Skin of body (tissue), 2 donors: ENCODE measurements around the gene FBXL20. TPM values are rescaled to one million over a fixed set of nuclear protein-coding genes. Genes with fewer than 3 reads are reported as not detected.
A peak's percentile ranks its signal among the peaks of the same experiment; 100 is the strongest.

Source experiments
- DNase-seq: peaks from one replicate; lab custom pipeline; 2025; lab: John Stamatoyannopoulos, UW
- total RNA-seq: library from RNA; depleted of rRNA; stranded (reverse); fragments of >200 nt; gene quantifications from one replicate; pipeline ENCODE4 v1.2.3, GENCODE V29; 2014

FBXL20 gene
- total RNA-seq, 1 donor from 2014 or later = 14.2 TPM

DNA sequence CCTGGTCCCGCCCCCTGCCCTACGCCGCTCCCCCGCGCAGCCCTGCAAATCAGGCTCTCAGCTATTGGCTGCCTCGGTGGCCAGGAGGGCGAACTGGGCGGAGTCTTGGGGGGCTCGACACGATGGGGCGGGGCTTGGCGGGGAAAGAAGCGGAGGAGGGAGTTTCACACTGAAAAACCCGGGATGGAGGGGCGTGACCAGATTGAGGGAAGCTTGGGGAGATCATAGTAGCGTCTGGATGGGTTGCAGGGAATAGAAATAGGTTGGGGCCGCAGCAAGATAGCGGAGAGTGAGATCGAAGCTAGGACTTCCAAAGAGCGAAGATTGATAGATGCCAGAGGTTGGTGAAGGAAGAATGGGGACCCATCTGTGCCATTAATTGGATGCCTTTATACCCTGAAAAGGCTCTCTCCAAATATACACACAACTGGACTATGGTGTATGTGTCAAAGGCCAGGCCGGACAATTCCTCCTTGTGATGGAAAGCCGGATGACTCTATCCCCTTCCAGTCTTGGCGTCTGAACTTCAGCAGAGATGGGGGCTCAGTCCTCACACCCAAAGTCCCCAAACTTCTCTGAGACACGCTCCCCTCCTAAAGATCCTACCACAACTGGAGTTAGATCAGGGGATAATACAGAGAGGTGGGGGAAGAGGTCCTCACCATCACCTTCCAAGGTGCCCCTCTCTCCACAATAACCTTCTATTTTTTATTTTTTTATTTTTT, 175.3 kb downstream of the FBXL20 start:
- peak; percentile 40 for DNase-seq

DNA sequence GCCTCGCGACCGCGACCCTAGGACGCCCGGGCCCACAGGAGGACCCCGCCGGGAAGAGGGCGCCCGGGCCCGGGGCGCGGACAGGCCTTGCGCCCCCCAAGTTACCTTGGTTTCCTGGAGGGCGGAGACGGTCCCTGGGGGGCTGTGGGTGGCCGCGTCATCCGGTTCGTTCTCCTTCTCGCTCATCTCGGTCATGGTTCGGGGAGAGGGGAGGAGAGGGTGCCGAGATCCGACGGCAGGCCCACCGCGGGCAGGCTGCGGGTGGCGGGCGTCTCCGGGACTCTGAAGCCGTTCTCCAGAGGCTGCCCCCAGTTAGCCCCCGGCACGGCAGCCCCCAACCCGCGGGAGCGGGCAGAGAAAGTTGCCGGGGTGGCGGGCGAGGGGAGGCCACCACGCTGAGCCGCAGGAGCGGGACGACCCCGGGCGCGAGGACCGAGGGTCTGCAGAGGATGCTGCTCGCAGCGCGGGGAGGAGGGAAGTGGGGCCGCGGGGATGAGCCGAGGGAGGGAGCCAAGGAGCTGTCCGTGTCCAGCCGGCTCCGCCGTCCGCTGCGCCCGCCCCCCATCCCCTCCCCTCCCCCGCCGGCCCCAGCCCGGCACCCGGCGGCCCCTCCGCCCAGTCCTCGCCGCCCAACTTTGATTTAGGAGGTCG, 176.0 kb downstream of the FBXL20 start, which contains the start of gene STAC2:
Gene STAC2 (minus strand): TSS at position 638 of the 651 bp plus-strand sequence. CDS start 443 bp downstream, at position 195.
- DNase-seq = no peak

DNA sequence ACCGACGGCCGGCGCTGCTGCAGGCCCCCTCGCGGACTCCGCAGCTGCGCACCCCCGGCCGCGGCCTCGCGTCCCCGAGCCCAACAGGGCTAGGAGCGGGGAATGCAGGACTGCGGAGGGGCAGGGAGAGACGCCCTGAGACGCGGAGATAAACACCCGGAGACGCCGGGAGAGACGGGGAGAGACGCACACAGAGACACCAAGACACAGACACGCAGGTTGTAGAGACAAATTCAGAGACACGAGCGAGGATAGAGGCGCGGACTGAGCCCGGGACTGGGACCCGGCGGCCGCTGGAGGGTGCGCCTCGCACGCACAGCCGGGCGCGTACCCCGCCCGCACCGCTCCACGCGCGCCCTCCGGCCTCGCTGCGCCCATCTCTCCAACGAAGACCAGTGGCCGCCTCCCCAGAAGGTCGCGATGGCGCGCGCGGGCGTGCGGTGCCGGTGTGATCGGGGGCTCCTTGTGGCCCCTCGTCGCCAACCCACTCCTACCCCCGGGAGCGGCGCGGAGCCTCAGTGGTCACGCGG, 176.6 kb downstream of the FBXL20 start:
- DNase-seq = no peak

DNA sequence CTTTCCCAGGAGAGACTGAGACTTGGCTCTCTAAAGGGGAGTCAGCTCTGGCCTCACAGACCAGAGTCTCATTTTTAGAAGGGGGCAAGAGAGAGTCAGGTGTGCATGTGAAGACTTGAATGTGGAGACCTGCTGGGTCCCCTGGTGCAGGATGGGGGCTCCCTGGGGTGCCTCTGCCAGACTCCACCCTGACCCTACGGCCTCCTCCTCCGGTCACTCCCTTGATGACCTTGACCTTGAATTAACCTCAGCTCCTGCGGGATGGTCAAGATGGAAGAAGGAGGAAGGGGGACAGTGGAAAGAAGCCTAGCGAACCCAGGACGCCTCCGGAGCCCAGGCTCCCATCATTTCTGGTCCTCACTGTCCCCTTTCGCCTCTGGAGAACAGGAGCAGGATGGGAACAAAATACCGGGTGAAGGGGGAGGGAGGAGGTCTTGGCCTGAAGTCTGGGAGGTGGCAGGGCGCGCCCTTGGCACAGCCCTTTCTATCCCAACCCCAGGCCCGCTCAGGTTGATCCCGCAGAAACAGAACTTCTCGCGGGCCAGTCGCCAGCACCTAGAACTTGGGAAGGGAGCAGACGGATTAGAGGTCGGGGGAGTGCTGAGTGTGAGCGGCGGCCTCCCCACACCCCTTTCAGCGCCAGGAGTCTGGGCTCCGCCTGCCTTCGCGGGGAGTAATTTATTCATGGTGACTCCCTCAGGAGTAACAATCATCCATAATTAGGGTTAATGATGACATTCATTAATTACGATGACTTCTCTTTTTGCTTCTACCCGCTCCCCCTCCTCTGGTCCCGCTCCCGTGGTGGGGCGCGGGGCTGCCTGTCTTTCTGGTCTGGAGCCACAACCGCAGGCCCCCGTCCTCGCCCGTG, 177.3 kb downstream of the FBXL20 start:
- no peak for DNase-seq

DNA sequence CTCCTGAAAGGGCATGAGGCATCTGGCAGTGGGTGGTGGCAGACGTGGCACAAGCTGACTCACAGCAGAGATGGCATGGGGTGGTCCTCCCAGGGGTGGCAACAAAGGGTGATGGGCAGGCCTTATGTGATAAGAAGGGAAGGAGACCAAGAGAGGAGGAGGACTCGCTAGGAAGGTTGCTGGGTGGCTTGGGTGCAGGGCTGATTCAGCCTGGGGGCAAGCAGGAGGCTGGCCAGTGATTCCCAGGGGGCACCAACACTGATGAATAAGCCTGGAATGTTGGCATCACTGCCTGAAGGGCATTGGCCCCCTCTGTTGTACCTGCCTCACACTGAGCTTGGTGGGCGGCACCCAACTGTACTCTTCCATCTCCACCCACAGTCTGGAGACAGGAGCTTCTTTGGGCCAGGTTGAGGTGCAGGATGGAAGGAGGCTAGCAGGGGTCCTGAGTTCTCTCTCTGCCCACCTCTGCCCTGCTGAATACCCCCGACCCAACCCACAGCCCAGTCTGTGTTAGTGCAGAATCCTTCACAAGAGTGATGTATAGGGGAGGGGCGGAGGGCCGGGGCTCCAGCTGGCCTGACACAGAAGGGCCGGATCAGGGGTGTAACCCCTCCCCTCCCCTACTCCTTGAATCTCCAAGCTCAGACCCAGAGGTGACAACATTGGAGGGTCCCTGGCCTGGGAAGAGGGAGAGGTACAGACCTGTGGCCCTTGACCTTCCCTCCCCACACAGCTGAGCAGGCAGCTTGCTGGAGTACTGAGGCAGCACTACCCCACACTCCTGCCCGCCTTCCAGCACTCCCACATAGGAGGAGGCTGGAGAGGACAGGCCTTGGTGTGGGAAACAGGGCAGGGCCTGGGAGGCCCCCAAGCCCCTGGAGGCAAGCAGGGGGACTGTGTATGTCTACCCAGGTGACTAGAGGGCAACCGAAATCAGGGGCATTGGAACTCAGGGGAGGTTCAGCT, 178.3 kb downstream of the FBXL20 start:
- no peak for DNase-seq

DNA sequence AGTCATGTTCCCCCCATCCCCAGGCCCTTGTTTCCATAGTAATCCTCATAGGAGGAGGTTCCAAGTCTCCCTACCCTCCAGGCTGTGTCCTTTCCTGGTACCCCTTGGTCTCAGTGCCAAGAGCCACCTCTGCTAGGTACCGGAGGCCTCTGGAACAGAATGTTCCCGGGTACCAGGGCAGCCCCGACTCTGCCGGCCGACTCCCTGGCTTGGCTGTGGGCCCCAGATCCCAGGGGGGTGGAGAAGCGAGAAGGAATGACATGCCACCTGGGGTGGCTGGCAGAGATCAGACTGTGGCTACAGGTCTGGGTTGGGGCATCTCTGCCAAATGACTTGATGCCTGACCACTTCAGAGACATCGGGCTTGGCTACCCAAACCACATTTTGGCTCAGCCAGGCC, 179.3 kb downstream of the FBXL20 start:
- no peak for DNase-seq

DNA sequence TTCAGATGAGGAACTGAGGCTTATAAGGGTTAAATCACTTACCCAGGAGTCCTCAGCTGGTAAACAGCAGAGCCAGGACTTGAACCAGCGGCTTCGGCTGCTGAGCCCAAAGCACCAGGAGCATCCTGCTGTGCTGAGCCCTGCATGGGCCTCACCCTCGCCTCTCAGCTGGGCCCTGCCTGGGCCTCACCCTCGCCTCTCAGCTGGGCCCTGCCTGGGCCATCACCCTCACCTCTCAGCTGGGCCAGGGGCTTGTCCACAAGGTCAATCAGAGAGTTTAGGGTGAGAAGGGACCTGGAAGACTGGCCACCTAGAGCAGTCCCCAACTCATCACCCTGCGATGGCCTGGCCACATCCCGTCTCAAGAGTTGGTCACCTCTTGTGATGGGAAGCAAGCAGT, 179.9 kb downstream of the FBXL20 start:
- DNase-seq = no peak

DNA sequence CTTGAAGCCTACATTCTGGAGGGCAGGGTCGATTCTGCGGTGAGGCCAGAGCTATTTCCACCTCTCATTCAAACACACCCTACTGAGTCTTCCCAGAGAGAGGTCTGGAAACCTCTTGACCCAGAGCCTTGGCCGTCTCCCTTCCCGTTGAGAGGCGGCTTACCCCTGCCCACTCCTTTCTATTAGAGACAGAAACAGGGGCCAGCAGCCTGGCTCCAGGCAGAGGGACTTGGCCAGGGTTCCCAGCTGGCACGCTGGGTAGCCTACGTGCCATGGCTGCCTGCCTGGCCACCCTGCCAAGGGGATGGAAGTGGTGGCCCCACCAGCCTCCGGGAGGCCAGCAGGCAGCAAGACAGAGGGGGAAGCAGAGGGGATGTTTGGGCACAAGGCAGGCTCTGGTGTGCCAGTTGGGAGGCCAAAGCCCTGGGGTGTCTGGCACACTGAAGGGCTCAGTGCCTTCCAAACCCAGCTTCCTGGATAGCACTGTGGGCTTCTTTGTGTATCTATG, 181.7 kb downstream of the FBXL20 start:
- no peak for DNase-seq

DNA sequence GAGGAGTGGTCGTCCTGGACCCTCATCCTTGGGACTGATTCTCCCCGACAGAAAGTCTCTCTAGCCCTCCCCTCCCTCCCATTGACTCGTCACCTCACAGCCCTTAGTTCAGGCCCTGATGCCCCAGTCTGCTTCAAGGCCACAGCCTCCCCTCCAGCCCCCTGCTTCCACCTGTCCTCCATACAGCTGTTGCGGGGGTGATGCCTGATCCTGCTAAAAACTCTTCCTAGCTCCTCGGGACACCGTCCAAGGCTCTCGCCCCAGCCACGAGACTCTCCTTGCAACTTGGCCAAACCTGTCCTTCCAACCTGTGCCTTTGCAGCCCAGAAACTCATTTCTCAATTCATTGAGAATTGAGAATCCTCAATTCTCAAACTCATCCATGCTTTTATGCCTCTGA, 182.5 kb downstream of the FBXL20 start:
- no peak for DNase-seq

DNA sequence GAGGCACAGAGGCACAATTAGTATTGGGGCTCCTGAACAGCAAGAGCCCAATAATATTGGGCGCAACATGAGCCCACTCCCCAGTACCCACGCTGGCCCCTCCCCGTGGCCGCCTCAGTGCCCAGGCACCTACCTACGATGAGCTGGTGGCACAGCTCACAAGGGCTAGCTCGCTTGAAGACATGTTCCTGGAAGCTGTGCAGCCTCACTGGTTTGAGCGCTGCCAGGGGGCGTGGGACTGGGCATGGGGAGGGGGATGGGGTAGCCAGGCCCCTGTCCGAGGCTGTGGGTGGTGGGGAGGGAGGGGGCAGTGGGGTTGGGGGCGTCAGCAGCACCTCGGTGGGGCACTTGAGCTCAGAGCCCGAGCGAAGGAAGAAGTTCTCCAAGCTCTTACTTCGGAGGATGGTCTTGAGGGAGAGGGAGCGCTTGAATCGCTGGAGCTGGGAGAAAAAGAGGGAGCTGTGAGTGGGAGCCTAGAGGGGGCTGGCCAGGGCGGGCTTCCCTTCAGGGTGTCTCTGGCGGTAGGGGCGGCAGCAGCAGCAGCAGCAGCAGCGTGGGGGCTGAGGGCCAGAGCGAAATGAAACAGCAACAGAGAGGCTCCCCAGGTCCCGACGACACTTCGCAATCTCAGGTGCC, 183.6 kb downstream of the FBXL20 start:
- no peak for DNase-seq

DNA sequence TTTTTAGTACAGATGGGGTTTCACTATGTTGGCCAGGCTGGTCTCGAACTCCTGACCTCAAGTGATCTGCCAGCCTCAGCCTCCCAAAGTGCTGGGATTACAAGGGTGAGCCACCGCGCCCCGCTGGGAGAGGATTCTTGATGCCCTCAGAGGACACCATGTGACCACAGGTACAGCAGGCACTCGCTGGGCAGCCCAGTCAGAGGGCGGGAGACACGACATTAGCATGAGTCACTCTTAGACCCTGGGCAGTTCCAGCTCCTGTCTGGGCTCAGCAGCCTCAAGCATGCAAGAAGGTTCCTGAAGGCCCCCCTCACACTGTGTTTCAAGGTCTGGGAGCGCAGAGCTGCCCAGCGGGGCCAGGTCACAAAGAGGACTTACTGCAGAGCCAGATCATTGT, 187.6 kb downstream of the FBXL20 start:
- DNase-seq = no peak

DNA sequence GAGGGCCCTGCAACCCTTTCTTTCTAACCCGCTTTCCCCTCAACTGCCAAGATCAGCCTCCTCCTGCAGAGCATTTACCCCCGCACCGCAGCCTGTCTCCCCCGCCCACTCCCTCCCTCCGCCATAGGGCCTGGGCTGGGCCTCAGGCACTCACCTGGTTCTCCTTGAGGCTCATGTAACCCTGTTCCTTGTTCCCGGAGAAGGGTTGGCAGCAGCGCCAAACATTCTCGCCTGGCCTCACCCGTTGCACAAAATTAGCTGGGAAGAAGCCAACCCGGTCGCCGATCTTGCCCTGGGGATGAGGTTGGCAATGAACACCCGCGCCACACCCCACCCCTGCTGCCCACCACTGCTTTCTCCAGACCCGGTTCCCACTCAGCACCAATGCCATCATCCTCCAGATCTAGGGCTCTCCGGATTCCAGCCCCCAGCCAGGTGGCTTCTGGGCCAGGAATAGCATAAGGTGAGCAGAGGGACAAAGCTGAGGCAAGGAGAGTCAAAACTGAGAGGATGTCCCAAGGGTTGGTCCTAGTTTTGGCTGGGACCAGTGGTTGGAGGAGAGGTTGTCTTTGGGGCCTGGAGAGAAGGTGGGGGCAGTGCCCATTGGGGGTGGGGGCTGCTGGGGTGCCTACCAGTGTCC, 188.5 kb downstream of the FBXL20 start:
- DNase-seq = no peak

DNA sequence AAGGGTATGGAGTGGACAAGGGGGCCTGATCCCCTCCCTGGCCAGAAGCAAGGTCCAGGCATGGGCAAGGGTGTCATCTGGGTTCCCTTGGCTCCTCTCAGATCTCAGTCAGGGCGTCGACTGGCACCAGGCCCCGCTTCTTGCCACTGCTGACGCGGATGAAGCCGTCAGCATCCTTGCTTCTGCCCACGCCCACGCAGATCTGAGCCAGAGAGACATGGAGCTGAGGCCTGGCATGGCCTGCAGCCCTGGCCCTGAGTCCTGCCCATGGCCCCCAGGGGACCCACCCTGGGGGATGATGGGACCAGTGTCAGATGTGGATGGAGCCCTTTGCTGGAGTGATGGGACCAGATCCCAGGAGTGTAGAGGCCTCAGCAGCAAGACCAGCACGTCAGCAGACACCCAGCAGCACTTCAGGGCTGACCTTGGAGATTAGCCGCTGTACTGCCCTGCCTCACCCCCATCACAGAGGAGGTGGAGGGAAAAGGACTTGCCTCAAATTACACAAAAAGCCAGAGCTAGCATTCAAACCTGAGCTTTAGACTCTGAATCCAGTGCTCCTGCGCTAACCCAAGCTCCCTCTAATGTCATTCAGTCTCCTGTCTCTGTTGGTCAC, 189.1 kb downstream of the FBXL20 start:
- no peak for DNase-seq

DNA sequence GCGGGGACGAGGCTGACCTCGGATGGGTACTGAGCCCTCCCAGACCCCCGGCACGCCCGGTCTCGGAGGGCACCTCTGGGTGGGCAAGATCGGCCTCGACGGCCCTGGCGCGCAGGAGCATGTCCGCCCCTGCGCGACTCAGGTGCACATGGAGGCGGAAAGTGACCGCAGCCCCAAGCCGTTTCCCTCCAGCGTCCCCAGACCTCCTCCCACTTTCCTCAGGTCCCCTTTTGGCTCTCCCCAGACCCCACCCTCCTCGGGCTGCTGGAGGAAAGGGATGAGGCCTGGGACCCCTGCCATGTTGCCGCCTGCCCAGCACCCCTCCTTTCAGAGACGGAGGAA, 191.4 kb downstream of the FBXL20 start:
- no peak for DNase-seq

DNA sequence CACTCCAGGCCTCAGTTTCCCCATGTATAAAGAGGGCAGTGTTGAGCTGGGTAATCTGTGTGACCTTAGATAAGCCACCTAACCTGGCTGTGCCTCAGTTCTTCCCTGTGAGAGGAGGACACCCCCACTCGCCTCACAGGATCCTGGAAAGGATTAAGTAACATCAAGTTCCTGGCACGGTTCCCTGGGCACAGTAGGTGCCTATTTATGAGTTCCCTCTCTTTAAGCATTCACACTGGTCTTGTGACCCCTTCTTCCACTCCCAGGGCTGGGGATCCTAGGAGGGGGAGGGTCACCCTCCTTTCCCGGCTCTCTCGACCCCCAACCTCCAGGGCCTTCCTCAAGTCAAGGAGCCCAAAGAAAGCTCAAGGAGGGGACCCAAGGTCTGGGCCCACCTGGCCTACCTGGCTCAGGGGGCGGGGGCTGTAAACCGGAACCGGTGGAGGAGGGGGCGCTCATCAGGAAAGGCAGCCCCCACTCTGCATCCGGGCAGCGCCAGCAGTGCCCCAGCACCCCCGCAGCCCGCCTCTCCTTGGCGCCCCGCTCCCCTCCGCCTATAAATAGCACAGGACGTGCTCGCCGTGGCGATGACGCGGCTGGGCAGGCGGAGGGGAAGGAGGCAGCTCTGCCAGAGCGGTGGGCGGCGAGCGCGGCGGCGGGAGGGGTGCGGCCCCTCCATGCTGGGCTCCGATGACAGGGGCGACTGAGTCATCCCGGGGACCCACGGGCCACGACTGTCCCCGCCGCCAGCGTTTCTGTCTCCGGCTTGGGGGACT, 191.9 kb downstream of the FBXL20 start:
- DNase-seq = peak; percentile 24

DNA sequence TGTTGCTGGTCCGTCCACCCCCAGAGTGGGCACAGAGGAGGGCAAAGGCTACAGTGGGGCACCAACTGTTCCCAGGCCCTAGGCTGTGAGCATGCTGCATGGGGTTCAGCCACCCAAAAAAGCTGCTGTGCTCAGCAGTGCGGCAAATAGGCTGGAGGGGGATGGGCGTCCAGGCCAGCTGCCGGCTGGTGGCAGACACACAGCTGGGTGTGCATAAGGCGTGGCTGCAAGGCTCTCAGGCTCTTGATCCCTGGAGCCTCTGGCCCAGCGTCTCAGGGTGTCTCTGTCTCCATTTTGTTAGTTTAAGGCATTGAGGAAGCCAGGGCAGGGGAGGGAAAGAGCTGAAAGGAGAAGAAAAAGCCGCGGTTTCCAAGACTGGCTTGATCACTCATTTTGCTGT, 192.5 kb downstream of the FBXL20 start:
- no peak for DNase-seq

DNA sequence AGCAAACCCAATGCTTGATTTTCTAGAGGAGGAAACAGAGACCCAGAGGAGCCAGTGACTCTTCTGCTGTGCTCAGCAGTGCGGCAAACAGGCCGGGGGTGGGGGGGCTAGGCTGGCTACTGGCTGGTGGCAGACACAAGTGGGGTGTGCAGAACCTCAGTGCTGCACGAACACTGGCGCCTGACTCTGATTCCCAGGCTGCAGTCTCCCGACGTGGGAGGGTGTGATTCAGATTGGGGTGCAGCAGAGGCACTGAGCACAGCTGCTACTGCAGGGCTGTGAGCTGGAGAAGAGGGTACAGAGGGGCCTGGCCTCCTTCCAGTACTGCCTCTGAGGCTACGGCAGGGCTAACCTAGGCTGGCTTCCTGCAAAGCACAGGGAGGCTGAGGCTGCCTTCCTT, 193.3 kb downstream of the FBXL20 start:
- no peak for DNase-seq

DNA sequence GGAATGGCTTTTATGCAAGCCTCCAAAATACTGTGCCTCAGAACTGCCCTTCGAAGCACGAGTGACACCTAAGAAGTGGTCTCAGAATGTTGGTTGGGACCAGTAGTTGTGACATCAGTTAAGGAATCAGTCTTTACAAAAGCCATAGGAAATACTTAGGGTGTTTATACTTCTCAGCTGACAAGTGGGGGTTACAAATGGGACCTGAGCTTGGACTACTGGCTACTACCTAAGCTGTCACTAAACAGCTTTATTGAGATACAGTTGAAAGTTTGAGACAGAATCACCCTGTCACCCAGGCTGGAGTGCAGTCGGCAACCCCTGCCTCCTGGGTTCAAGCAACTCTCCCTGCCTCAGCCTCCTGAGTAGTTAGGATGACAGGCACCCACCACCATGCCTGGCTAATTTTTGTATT, 196.3 kb downstream of the FBXL20 start:
- no peak for DNase-seq
